Measurements from ENCODE around the gene RNASE12. TPM values are rescaled to one million over a fixed set of nuclear protein-coding genes. Genes with fewer than 3 reads are reported as not detected.
A peak's percentile ranks its signal among the peaks of the same experiment; 100 is the strongest.

Gene RNASE12
- total and polyA plus RNA-seq, 8 donors, result not detected

GRCh38 chr14:20631023-20631879, 40.1 kb upstream of the RNASE12 start:
- Histone ChIP-seq H3K27me3 (no peaks in the 10 kb centered on the region), H3K27ac (no peak overlapping the region), H3K4me3 (peak overlapping the region in 2 of 4 donors; percentile 12 to 34), H3K9me3 (no peaks in the 10 kb centered on the region), H3K36me3 (no peaks in the 10 kb centered on the region), H3K4me1 (peaks cover 5 to 13% (median 11%) of the 10 kb centered on the region in 3 donors)
- ATAC-seq, result peak; percentile 64 to 79 (median 73)
- no peak for FAIRE-seq
- WGBS, 2 donors, result 3% methylated on average over 19 of the region's 19 CpGs
- intact Hi-C loops (cut with DNase I), result no loop called here
- peak in 3 of 6 donors; percentile 18 to 73 (median 69) for DNase-seq
- no peak for TF ChIP-seq CTCF (IDR thresholded peaks at IDR 0.05)

GRCh38 chr14:20630340-20631022, 39.3 kb upstream of the RNASE12 start:
- TF ChIP-seq CTCF (IDR thresholded peaks at IDR 0.05), result no peak
- no peaks in the 10 kb centered on the region for H3K27me3 ChIP-seq
- ATAC-seq, result peak; percentile 27 to 62 (median 44)
- intact Hi-C loops (cut with DNase I), result no loop called here
- FAIRE-seq, result no peak
- H3K4me1 ChIP-seq, result peaks cover 5 to 13% (median 11%) of the 10 kb centered on the region in 3 donors
- DNase-seq, result peak in 1 of 6 donors; percentile 36
- H3K9me3 ChIP-seq, result no peaks in the 10 kb centered on the region
- 3% methylated on average over 23 of the region's 23 CpGs for WGBS, 2 donors
- H3K4me3 ChIP-seq, result peak overlapping the region in 2 of 4 donors; percentile 12 to 32
- no peaks in the 10 kb centered on the region for H3K36me3 ChIP-seq
- no peak overlapping the region for H3K27ac ChIP-seq

- no peaks in the 10 kb centered on the region for H3K27me3 ChIP-seq
- H3K27ac ChIP-seq, result no peak overlapping the region
- DNase-seq (no peak), ATAC-seq (no peak), FAIRE-seq (no peak)
- intact Hi-C loops (cut with DNase I), result no loop called here
- peaks cover 5 to 13% (median 9%) of the 10 kb centered on the region in 3 donors for H3K4me1 ChIP-seq
- no peak overlapping the region for H3K4me3 ChIP-seq
- TF ChIP-seq CTCF (IDR thresholded peaks at IDR 0.05), result no peak
- 33 to 37% methylated on average over 10 of the region's 10 CpGs for WGBS, 2 donors
- no peaks in the 10 kb centered on the region for H3K36me3 ChIP-seq
- H3K9me3 ChIP-seq, result no peaks in the 10 kb centered on the region
Observed at GRCh38 chr14:20628063-20628854, 37.1 kb upstream of the RNASE12 start.

- Histone ChIP-seq H3K36me3 (no peaks in the 10 kb centered on the region), H3K4me1 (peaks cover 5 to 13% (median 7%) of the 10 kb centered on the region in 3 donors), H3K9me3 (no peaks in the 10 kb centered on the region), H3K27me3 (no peaks in the 10 kb centered on the region), H3K27ac (no peak overlapping the region), H3K4me3 (no peak overlapping the region)
- no peak for ATAC-seq
- TF ChIP-seq CTCF (IDR thresholded peaks at IDR 0.05), result no peak
- intact Hi-C loops (cut with DNase I), result no loop called here
- FAIRE-seq, result no peak
- WGBS, 2 donors, result 39 to 48% methylated on average over 5 of the region's 5 CpGs
- DNase-seq, result no peak
Observed at GRCh38 chr14:20627346-20628027, 36.3 kb upstream of the RNASE12 start.
